GM18907 (cell line): Measurements from ENCODE around the gene ST6GALNAC6.

Experiments
- ATAC-seq: cut with Tn5 transposase; IDR thresholded peaks from one replicate; pipeline ENCODE4 v1.9.1; 2021; ENCODE audit warnings: mild to moderate bottlenecking, moderate library complexity; ENCODE audit not compliant: unreplicated experiment

Gene ST6GALNAC6

GRCh38 chr9:127918183-127919107 is 19.0 kb upstream of the ST6GALNAC6 start:
- ATAC-seq = no peak

- ATAC-seq = peak; percentile 34
Measured at GRCh38 chr9:127917603-127918002, 18.2 kb upstream of the ST6GALNAC6 start.

GRCh38 chr9:127916720-127917581 is 17.5 kb upstream of the ST6GALNAC6 start, which contains the start of gene ST6GALNAC4:
ST6GALNAC4 (minus strand) TSS chr9:127917041; CDS start chr9:127916419, 622 bp downstream.
- peak; percentile 59 for ATAC-seq

- ATAC-seq = peak; percentile 28
Measured at GRCh38 chr9:127915801-127916719, 16.7 kb upstream of the ST6GALNAC6 start.

- peak; percentile 7 for ATAC-seq
Measured at GRCh38 chr9:127915325-127915752, 15.9 kb upstream of the ST6GALNAC6 start.

- no peak for ATAC-seq
Measured at GRCh38 chr9:127913682-127914081, 14.3 kb upstream of the ST6GALNAC6 start.

GRCh38 chr9:127912882-127913281 is 13.5 kb upstream of the ST6GALNAC6 start:
- no peak for ATAC-seq

GRCh38 chr9:127912296-127912695 is 12.9 kb upstream of the ST6GALNAC6 start:
- no peak for ATAC-seq

- no peak for ATAC-seq
Measured at GRCh38 chr9:127910613-127911205, 11.3 kb upstream of the ST6GALNAC6 start.

GRCh38 chr9:127909839-127910273 is 10.5 kb upstream of the ST6GALNAC6 start:
- ATAC-seq = no peak

GRCh38 chr9:127908660-127908926 is 9.2 kb upstream of the ST6GALNAC6 start:
- ATAC-seq = no peak

GRCh38 chr9:127907867-127908659 is 8.7 kb upstream of the ST6GALNAC6 start:
- no peak for ATAC-seq

GRCh38 chr9:127905788-127906191 is 6.4 kb upstream of the ST6GALNAC6 start:
- peak; percentile 27 for ATAC-seq

- ATAC-seq = no peak
Measured at GRCh38 chr9:127905004-127905728, 5.8 kb upstream of the ST6GALNAC6 start.

GRCh38 chr9:127904561-127905003 is 5.2 kb upstream of the ST6GALNAC6 start:
- no peak for ATAC-seq

- ATAC-seq = peak; percentile 31
Measured at GRCh38 chr9:127903557-127904475, 4.4 kb upstream of the ST6GALNAC6 start.

GRCh38 chr9:127898433-127899127 is 823 bp downstream of the ST6GALNAC6 start:
- no peak for ATAC-seq
